Measurements from ENCODE around the gene CADM4. TPM values are rescaled to one million over a fixed set of nuclear protein-coding genes. Genes with fewer than 3 reads are reported as not detected.
"Not testable (repeated sequence)": the region's sequence is repeated elsewhere in the genome, so short reads cannot be mapped to it uniquely, and the experiment has no call there.

Gene CADM4
- total and polyA plus RNA-seq, 11 donors, result 4.6 to 13.2 (median 8.7) TPM

GRCh38 chr19:43684326-43684725 lies 44.7 kb upstream of the CADM4 start:
- WGBS, 4 donors, result 82 to 100% (median 87%) methylated on average over 1 of the region's 1 CpG
- Histone ChIP-seq H3K27me3 (no peaks in the 10 kb centered on the region), H3K36me3 (no peaks in the 10 kb centered on the region), H3K27ac (no peak overlapping the region), H3K9me3 (no peaks in the 10 kb centered on the region), H3K4me1 (peaks cover 0 to 6% (median 0%) of the 10 kb centered on the region in 12 donors), H3K4me3 (no peak overlapping the region)
- no peak for ATAC-seq
- intact Hi-C loops (cut with DNase I), result no loop called here
- no peak for DNase-seq
- no peak for TF ChIP-seq POLR2A (IDR thresholded peaks at IDR 0.05)
- TF ChIP-seq, protein P1, sequence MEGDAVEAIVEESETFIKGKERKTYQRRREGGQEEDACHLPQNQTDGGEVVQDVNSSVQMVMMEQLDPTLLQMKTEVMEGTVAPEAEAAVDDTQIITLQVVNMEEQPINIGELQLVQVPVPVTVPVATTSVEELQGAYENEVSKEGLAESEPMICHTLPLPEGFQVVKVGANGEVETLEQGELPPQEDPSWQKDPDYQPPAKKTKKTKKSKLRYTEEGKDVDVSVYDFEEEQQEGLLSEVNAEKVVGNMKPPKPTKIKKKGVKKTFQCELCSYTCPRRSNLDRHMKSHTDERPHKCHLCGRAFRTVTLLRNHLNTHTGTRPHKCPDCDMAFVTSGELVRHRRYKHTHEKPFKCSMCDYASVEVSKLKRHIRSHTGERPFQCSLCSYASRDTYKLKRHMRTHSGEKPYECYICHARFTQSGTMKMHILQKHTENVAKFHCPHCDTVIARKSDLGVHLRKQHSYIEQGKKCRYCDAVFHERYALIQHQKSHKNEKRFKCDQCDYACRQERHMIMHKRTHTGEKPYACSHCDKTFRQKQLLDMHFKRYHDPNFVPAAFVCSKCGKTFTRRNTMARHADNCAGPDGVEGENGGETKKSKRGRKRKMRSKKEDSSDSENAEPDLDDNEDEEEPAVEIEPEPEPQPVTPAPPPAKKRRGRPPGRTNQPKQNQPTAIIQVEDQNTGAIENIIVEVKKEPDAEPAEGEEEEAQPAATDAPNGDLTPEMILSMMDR (IDR thresholded peaks at IDR 0.05), result no peak

DNA sequence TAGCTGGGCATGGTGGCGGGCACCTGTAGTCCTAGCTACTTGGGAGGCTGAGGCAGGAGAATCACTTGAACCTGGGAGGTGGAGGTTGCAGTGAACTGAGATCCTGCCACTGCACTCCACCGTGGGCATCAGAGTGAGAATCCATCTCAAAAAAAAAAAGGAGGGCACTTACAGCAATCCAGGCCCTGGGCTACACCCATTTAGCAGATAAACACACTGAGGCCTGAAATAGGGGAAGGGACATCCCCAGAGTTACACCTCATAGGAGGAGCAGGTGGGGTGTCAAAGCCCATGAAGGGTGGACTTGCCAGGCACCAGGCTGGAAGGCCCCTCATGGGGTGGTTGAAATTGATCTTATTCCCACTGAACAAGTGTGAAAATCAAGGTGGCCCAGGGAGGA lies 44.3 kb upstream of the CADM4 start:
- Histone ChIP-seq H3K27ac (no peak overlapping the region), H3K36me3 (no peaks in the 10 kb centered on the region), H3K9me3 (no peaks in the 10 kb centered on the region), H3K4me1 (peaks cover 0 to 6% (median 0%) of the 10 kb centered on the region in 12 donors), H3K27me3 (no peaks in the 10 kb centered on the region), H3K4me3 (no peak overlapping the region)
- TF ChIP-seq, protein P1 (IDR thresholded peaks at IDR 0.05), result no peak
- intact Hi-C loops (cut with DNase I), result no loop called here
- ATAC-seq (no peak), DNase-seq (peak in 1 of 5 donors; percentile 16)
- 44 to 96% (median 84%) methylated on average over 2 of the region's 2 CpGs for WGBS, 4 donors

DNA sequence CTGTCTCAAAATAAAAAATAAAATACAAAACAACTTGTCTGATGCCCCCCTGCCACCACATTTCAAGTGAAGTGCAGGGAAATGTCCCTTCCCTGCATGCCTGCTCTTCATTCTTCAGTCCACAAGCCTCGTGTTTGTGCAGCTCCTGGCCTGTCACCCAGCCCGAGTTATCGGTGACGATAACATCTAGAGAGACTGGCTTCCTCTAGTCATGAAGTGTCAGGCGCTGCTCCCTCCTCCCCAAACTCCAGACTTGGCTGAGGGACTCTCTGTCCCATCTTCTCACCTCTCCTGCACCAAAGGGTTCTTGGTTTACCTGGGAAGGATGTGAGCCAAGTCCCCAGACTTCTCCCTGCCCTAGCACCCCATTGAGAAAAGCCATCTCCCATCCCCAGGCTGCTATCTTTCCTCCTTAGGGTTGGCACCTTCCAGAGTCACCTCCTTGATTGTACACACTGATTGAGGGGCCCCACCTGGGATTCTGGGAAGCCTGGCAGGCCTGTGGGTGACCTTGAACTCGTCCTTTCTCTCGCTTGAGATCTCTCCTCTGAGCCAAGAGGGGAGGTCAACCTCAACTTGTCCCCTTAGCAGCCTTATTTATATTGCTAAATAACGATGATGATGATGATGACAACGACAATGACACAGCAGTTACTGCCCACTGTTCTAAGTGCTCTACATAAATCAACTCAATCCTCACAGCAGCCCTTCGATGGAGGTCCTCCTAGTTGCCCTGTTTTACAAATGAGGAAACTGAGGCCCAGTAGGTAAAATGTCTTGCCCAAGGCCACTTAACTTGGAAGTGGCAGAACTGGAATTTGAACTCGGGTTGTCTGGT lies 43.4 kb upstream of the CADM4 start:
- 52 to 55% (median 54%) methylated on average over 11 of the region's 11 CpGs for WGBS, 4 donors
- no peaks in the 10 kb centered on the region for H3K36me3 ChIP-seq
- no peak overlapping the region for H3K4me3 ChIP-seq
- no peak for ATAC-seq
- H3K27me3 ChIP-seq, result no peaks in the 10 kb centered on the region
- no peak overlapping the region for H3K27ac ChIP-seq
- no peak for DNase-seq
- TF ChIP-seq POLR2A (IDR thresholded peaks at IDR 0.05), result no peak
- TF ChIP-seq, protein P1 (IDR thresholded peaks at IDR 0.05), result no peak
- H3K9me3 ChIP-seq, result no peaks in the 10 kb centered on the region
- intact Hi-C loops (cut with DNase I), result no loop called here
- H3K4me1 ChIP-seq, result peaks cover 0 to under 1% (median 0%) of the 10 kb centered on the region in 12 donors

GRCh38 chr19:43682269-43682668 lies 42.6 kb upstream of the CADM4 start:
- not testable (repeated sequence) for H3K36me3 ChIP-seq

More at GRCh38 chr19:43682269-43682668, 42.6 kb upstream of the CADM4 start:
- intact Hi-C loops (cut with DNase I); ATAC-seq; H3K4me3 ChIP-seq; H3K9me3 ChIP-seq; H3K27me3 ChIP-seq; DNase-seq; H3K27ac ChIP-seq; H3K4me1 ChIP-seq: not testable (repeated sequence)
- WGBS, 4 donors, result 90 to 96% (median 93%) methylated on average over 5 of the region's 5 CpGs
